Fibroblast of lung (primary cell): ENCODE measurements around the gene DOCK7. TPM values are rescaled to one million over a fixed set of nuclear protein-coding genes. Genes with fewer than 3 reads are reported as not detected.

ENCODE experiments used
- DNase-seq, 2 donors: peaks; one replicate each; pipeline versions ENCODE4 v3.0.0 to v3.0.0-alpha.2; 2010; ENCODE audit warnings: low read depth in 2 of 2
- H2AFZ ChIP-seq: 2 replicates; pipeline ENCODE4 v1.5.1; 2012; ENCODE audit warnings: low read length, control low read depth, inconsistent platforms
- H3K27ac ChIP-seq: 2 replicates; pipeline ENCODE4 v1.5.1; 2011; ENCODE audit warnings: low read length, control low read depth; ENCODE audit not compliant: insufficient read depth
- H3K27me3 ChIP-seq: 2 replicates; pipeline ENCODE4 v1.5.1; 2011; ENCODE audit warnings: mild to moderate bottlenecking, low read length; ENCODE audit not compliant: control insufficient read depth, insufficient read depth
- H3K36me3 ChIP-seq: 2 replicates; pipeline ENCODE4 v1.5.1; 2011; ENCODE audit warnings: low read length; ENCODE audit not compliant: control insufficient read depth, insufficient read depth
- H3K4me1 ChIP-seq: 2 replicates; pipeline ENCODE4 v1.5.1; 2011; ENCODE audit warnings: low read length; ENCODE audit not compliant: control insufficient read depth, insufficient read depth; ENCODE audit errors: extremely low read depth
- H3K4me2 ChIP-seq: 2 replicates; pipeline ENCODE4 v1.5.1; 2011; ENCODE audit warnings: low read length, control low read depth; ENCODE audit not compliant: insufficient read depth; ENCODE audit errors: extremely low read depth
- H3K4me3 ChIP-seq, 4 experiments: fragments of 200-600 bp in 1 of 4; sonication (generic) in 1 of 4; replicated peaks in 1 of 4; 2 replicates each; pipeline ENCODE4 v1.5.1; 2011 to 2016; ENCODE audit warnings: low read length in 4 of 4, low read depth in 3 of 4, mild to moderate bottlenecking in 3 of 4, control low read depth in 2 of 4, inconsistent platforms in 1 of 4, mixed read lengths in 1 of 4; ENCODE audit not compliant: insufficient read depth in 1 of 4; ENCODE audit errors: control extremely low read depth in 1 of 4
- H3K79me2 ChIP-seq: 2 replicates; pipeline ENCODE4 v1.5.1; 2012; ENCODE audit warnings: mild to moderate bottlenecking, low read length, inconsistent platforms; ENCODE audit not compliant: control insufficient read depth, insufficient read depth
- H3K9ac ChIP-seq: 2 replicates; pipeline ENCODE4 v1.5.1; 2011; ENCODE audit warnings: mild to moderate bottlenecking, low read length, control low read depth; ENCODE audit not compliant: insufficient read depth
- H3K9me3 ChIP-seq: 2 replicates; pipeline ENCODE4 v1.5.1; 2012; ENCODE audit warnings: low read depth, low read length; ENCODE audit not compliant: control insufficient read depth, insufficient read depth
- H4K20me1 ChIP-seq: 2 replicates; pipeline ENCODE4 v1.5.1; 2011; ENCODE audit warnings: low read length; ENCODE audit not compliant: control insufficient read depth, insufficient read depth; ENCODE audit errors: extremely low read depth
- CTCF ChIP-seq, 2 donors: IDR thresholded peaks in 1 of 2; conservative IDR thresholded peaks in 1 of 2; 1 replicate in 1 of 2; 2 replicates in 1 of 2; pipeline ENCODE4 v1.5.1; 2011 to 2012; ENCODE audit warnings: low read length in 2 of 2, control low read depth in 1 of 2, inconsistent platforms in 1 of 2, low read depth in 1 of 2, mild to moderate bottlenecking in 1 of 2
- EZH2 ChIP-seq: IDR thresholded peaks from 2 replicates; pipeline ENCODE4 v1.5.1; 2012; ENCODE audit warnings: low read length, control low read depth, mild to moderate bottlenecking; ENCODE audit errors: missing control alignments
- polyA plus RNA-seq, 2 donors: library from polyadenylated mRNA; depleted of rRNA in 1 of 2; stranded (reverse) in 1 of 2; unstranded in 1 of 2; fragments of >200 nt; gene quantifications; 2 replicates each; pipeline ENCODE4 v1.2.1, GENCODE V29; 2011 to 2012; ENCODE audit warnings: missing spikeins in 1 of 2
- total RNA-seq: library from RNA; depleted of rRNA; stranded (reverse); fragments of >200 nt; gene quantifications from 2 replicates; pipeline ENCODE4 v1.2.1, GENCODE V29; 2014

The DOCK7 gene
- total and polyA plus RNA-seq, 2 donors (not counting 1 experiment from before 2014, with no cell fraction given) = 66.5 to 153 TPM

- no peak for DNase-seq
- Histone ChIP-seq H3K9me3 (no peaks in the 10 kb centered on the region), H3K4me1 (no peaks in the 10 kb centered on the region), H3K79me2 (no peaks in the 10 kb centered on the region), H2AFZ (no peak overlapping the region), H3K36me3 (peaks cover 3% of the 10 kb centered on the region), H4K20me1 (no peaks in the 10 kb centered on the region), H3K27me3 (no peaks in the 10 kb centered on the region), H3K9ac (no peak overlapping the region), H3K4me3 (no peak overlapping the region), H3K27ac (no peak overlapping the region), H3K4me2 (no peak overlapping the region)
- TF ChIP-seq EZH2 (no peak), CTCF (conservative IDR thresholded peaks at IDR 0.05 in 1 of 2, IDR thresholded peaks at IDR 0.05 in 1 of 2; ENCODE audit: low read depth in 1 of 2, low read length in 2 of 2) (no peak)
Measured at GRCh38 chr1:62637392-62638105, 50.6 kb downstream of the DOCK7 start.

DNA sequence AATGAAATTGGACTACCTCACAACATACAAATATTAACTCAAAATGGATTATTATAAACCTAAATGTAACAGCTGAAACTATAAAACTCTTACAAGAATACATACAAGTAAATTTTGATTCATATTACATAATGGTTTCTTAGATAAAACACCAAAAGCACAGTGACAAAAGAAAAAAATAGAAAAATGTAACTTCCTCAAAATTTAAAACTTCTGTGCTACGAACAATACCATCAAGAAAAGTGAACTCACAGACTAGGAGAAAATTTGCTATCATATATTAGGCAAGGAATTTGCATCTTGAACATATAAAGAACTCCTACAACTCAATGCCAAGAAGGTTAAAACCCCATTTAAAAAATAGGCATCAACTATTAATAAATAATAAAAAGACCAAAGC lies 59.7 kb downstream of the DOCK7 start:
- Histone ChIP-seq H3K36me3 (peaks cover 3% of the 10 kb centered on the region), H3K4me3 (no peak overlapping the region), H3K4me2 (no peak overlapping the region), H3K27ac (no peak overlapping the region), H3K9ac (no peak overlapping the region), H4K20me1 (no peaks in the 10 kb centered on the region), H2AFZ (no peak overlapping the region), H3K9me3 (no peaks in the 10 kb centered on the region), H3K79me2 (no peaks in the 10 kb centered on the region), H3K4me1 (no peaks in the 10 kb centered on the region), H3K27me3 (no peaks in the 10 kb centered on the region)
- DNase-seq = no peak
- TF ChIP-seq CTCF (conservative IDR thresholded peaks at IDR 0.05 in 1 of 2, IDR thresholded peaks at IDR 0.05 in 1 of 2; ENCODE audit: low read depth in 1 of 2, low read length in 2 of 2) = no peak
- no peak for TF ChIP-seq EZH2

DNA sequence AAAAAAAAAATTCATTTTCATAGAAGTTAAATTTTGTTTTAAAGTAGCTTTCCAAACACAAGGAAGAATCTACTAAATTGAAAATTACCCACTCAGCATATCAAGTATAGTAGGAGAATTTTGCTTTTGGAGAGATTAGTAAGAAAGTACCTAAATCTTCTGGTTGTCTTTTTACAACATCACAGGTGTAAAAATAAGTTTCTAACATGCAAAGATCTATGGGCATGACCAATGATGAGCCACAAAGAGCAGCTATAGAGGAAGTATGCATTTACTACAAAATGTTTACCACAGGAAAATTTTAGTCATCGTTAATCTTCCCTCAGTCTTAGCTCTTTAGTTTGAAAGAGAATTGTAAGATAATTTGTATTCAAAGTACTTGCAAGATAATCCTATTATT lies 62.8 kb downstream of the DOCK7 start:
- no peaks in the 10 kb centered on the region for H4K20me1 ChIP-seq
- no peak overlapping the region for H2AFZ ChIP-seq
- DNase-seq = peak in 1 of 2 donors; percentile 8
- no peaks in the 10 kb centered on the region for H3K4me1 ChIP-seq
- H3K9me3 ChIP-seq = no peaks in the 10 kb centered on the region
- no peak for TF ChIP-seq EZH2
- no peak for TF ChIP-seq CTCF (conservative IDR thresholded peaks at IDR 0.05 in 1 of 2, IDR thresholded peaks at IDR 0.05 in 1 of 2; ENCODE audit: low read depth in 1 of 2, low read length in 2 of 2)
- H3K36me3 ChIP-seq = peaks cover 1% of the 10 kb centered on the region
- no peak overlapping the region for H3K9ac ChIP-seq
- no peak overlapping the region for H3K4me3 ChIP-seq
- no peaks in the 10 kb centered on the region for H3K79me2 ChIP-seq
- H3K27me3 ChIP-seq = no peaks in the 10 kb centered on the region
- no peak overlapping the region for H3K4me2 ChIP-seq
- H3K27ac ChIP-seq = no peak overlapping the region
